ENCODE data around the gene TWF2. TPM values are rescaled to one million over a fixed set of nuclear protein-coding genes. Genes with fewer than 3 reads are reported as not detected.

TWF2 gene
- 26.9 TPM for total RNA-seq

GRCh38 chr3:52238761-52239701 is at the start of gene TWF2:
TSS of gene TWF2 (minus strand) at chr3:52239158. CDS start at chr3:52239016, 142 bp downstream.

GRCh38 chr3:52278510-52279069 is 39.6 kb upstream of the TWF2 start, which contains the start of gene WDR82:
TSS of gene WDR82 (minus strand) at chr3:52278649. CDS start at chr3:52278361, 288 bp downstream.

DNA sequence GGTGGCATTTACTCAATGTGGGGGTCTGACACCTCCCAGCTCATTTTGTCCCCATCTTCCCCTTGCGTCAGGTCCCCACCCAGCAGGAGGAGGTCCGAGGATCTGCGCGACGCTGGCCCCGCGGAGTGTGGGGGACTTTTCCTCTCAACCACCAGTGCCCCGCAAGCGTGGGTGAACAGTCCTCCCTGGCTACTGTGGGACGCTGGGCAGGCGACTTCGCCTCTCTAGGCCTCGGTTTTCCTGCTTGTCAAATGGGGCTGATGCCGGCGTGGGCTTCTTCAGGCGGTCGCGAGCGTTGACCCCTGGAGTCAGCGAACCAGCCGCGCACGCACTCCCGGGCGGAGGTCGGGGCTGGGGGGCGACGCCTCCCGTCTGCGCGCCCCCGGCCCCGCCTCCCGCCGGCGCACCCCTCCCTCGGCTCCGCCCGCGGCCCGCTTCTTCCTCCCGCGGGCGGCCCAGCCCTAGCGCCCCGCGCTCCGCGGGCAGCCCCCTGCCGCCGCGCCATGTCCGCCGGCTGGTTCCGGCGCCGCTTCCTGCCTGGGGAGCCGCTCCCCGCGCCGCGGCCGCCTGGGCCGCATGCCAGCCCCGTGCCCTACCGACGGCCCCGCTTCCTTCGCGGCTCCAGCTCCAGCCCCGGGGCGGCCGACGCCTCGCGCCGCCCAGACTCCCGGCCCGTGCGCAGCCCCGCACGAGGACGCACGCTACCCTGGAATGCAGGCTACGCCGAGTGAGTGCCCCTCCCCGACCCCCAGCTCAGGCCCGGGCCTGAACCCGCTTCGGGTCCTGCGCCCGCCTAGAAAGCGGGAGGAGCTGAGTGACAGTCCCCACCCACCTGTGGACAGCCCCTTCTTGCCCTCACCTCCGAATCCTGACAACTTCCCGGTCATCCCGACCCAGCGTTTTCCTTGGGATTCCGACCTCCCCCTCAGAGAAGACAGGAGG is 6.6 kb upstream of the TWF2 start, which contains the start of gene PPM1M:
Gene PPM1M (plus strand): TSS at position 438 of the 942 bp plus-strand sequence. CDS start 66 bp downstream, at position 504.

GRCh38 chr3:52225452-52226228 is 13.3 kb downstream of the TWF2 start, which contains the start of gene TLR9:
TSS of gene TLR9 (minus strand) at chr3:52225645. CDS start at chr3:52225529, 116 bp downstream.

GRCh38 chr3:52197842-52198625 is 40.9 kb downstream of the TWF2 start, which contains the start of gene ALAS1:
TSS of gene ALAS1 (plus strand) at chr3:52198160. CDS start at chr3:52199242, 1,082 bp downstream.

Small RNA genes within 50 kb of the gene (small RNA-seq; reads per million reads assigned to genes)
- 3,835 reads per million, percentile 99 among the genes with 10 or more reads in this experiment for gene MIRLET7G (ENCODE audit: low replicate concordance)

Other genes starting within 250 kb of the TWF2 start
- gene RPL29, start 243.3 kb downstream of the TWF2 start, total RNA-seq = 712 TPM
- gene DUSP7, start 182.6 kb downstream of the TWF2 start, total RNA-seq = 15.3 TPM
- 4.4 TPM for gene POC1A, start 84.7 kb downstream of the TWF2 start, total RNA-seq
- gene ALAS1, start 41.0 kb downstream of the TWF2 start, total RNA-seq = 36.3 TPM
- gene TLR9, start 13.5 kb downstream of the TWF2 start, total RNA-seq = 0.31 TPM
- 7.8 TPM for gene PPM1M, start 6.6 kb upstream of the TWF2 start, total RNA-seq
- 144 TPM for gene WDR82, start 39.5 kb upstream of the TWF2 start, total RNA-seq
- 5.6 TPM for gene GLYCTK, start 48.7 kb upstream of the TWF2 start, total RNA-seq
- 6.3 TPM for gene DNAH1, start 77.2 kb upstream of the TWF2 start, total RNA-seq
- gene BAP1, start 170.8 kb upstream of the TWF2 start, total RNA-seq = 123 TPM
- 5.0 TPM for gene PHF7, start 171.5 kb upstream of the TWF2 start, total RNA-seq
- gene SEMA3G, start 205.9 kb upstream of the TWF2 start, total RNA-seq = 2.8 TPM
- gene TNNC1, start 214.9 kb upstream of the TWF2 start, total RNA-seq = not detected
- 139 TPM for gene NISCH, start 216.4 kb upstream of the TWF2 start, total RNA-seq

Data from parietal lobe (tissue), 2 donors.